ENCODE data around the gene USO1.
A peak's percentile ranks its signal among the peaks of the same experiment; 100 is the strongest.
"Not testable (repeated sequence)": the region's sequence is repeated elsewhere in the genome, so short reads cannot be mapped to it uniquely, and the experiment has no call there.

Gene USO1

GRCh38 chr4:75714704-75715103 lies 9.7 kb upstream of the USO1 start:
- DNase-seq (ENCODE audit: low spot score), result no peak

GRCh38 chr4:75715105-75715799 lies 9.1 kb upstream of the USO1 start:
- DNase-seq (ENCODE audit: low spot score), result peak; percentile 74

GRCh38 chr4:75716054-75716453 lies 8.3 kb upstream of the USO1 start:
- DNase-seq (ENCODE audit: low spot score), result not testable (repeated sequence)

GRCh38 chr4:75717408-75717807 lies 7.0 kb upstream of the USO1 start:
- no peak for DNase-seq (ENCODE audit: low spot score)

- DNase-seq (ENCODE audit: low spot score), result no peak
Measured at GRCh38 chr4:75718529-75718928, 5.8 kb upstream of the USO1 start.

GRCh38 chr4:75722417-75722816 lies 2.0 kb upstream of the USO1 start:
- DNase-seq (ENCODE audit: low spot score), result no peak

- DNase-seq (ENCODE audit: low spot score), result peak; percentile 50
Measured at GRCh38 chr4:75723163-75724065, 963 bp upstream of the USO1 start.

- DNase-seq (ENCODE audit: low spot score), result peak; percentile 86
Measured at GRCh38 chr4:75724867-75725724, 719 bp downstream of the USO1 start.

GRCh38 chr4:75725942-75726538 lies 1.7 kb downstream of the USO1 start:
- not testable (repeated sequence) for DNase-seq (ENCODE audit: low spot score)

GRCh38 chr4:75726577-75726976 lies 2.2 kb downstream of the USO1 start:
- DNase-seq (ENCODE audit: low spot score), result peak; percentile 20

GRCh38 chr4:75727073-75727472 lies 2.7 kb downstream of the USO1 start:
- no peak for DNase-seq (ENCODE audit: low spot score)

- DNase-seq (ENCODE audit: low spot score), result peak; percentile 16
Measured at GRCh38 chr4:75729836-75730235, 5.5 kb downstream of the USO1 start.

- no peak for DNase-seq (ENCODE audit: low spot score)
Measured at GRCh38 chr4:75733369-75733768, 9.0 kb downstream of the USO1 start.

GRCh38 chr4:75735525-75735924 lies 11.1 kb downstream of the USO1 start:
- DNase-seq (ENCODE audit: low spot score), result no peak

- DNase-seq (ENCODE audit: low spot score), result peak; percentile 51
Measured at GRCh38 chr4:75736862-75737261, 12.5 kb downstream of the USO1 start.

- no peak for DNase-seq (ENCODE audit: low spot score)
Measured at GRCh38 chr4:75737398-75737797, 13.0 kb downstream of the USO1 start.

GRCh38 chr4:75741027-75741426 lies 16.6 kb downstream of the USO1 start:
- DNase-seq (ENCODE audit: low spot score), result no peak

- no peak for DNase-seq (ENCODE audit: low spot score)
Measured at GRCh38 chr4:75742451-75742850, 18.1 kb downstream of the USO1 start.

- peak; percentile 47 for DNase-seq (ENCODE audit: low spot score)
Measured at GRCh38 chr4:75745161-75745560, 20.8 kb downstream of the USO1 start.

- DNase-seq (ENCODE audit: low spot score), result no peak
Measured at GRCh38 chr4:75745721-75746199, 21.4 kb downstream of the USO1 start.

GRCh38 chr4:75752637-75753036 lies 28.3 kb downstream of the USO1 start:
- no peak for DNase-seq (ENCODE audit: low spot score)

GRCh38 chr4:75769036-75769435 lies 44.7 kb downstream of the USO1 start:
- peak; percentile 11 for DNase-seq (ENCODE audit: low spot score)

All from GM03348 (cell line).